Immature natural killer cell (primary cell): ENCODE data around the gene LGI4. TPM values are rescaled to one million over a fixed set of nuclear protein-coding genes. Genes with fewer than 3 reads are reported as not detected.
A peak's percentile ranks its signal among the peaks of the same experiment; 100 is the strongest.

ENCODE experiments used
- DNase-seq, 3 donors: peaks; one replicate each; pipeline ENCODE4 v3.0.0; 2022; ENCODE audit warnings: mixed read lengths in 1 of 3
- H3K27ac Mint-ChIP-seq, 6 donors: one replicate each; pipeline ENCODE4 v1.8.0; 2020; ENCODE audit warnings: mixed read lengths in 6 of 6, mild to moderate bottlenecking in 5 of 6, inconsistent platforms in 4 of 6, moderate library complexity in 3 of 6
- H3K27me3 Mint-ChIP-seq, 3 donors: one replicate each; pipeline ENCODE4 v1.8.0; 2020 to 2021; ENCODE audit warnings: low read depth in 3 of 3, mild to moderate bottlenecking in 3 of 3, mixed read lengths in 3 of 3, moderate library complexity in 3 of 3, inconsistent platforms in 1 of 3
- H3K36me3 Mint-ChIP-seq, 3 donors: one replicate each; pipeline ENCODE4 v1.8.0; 2020; ENCODE audit warnings: mixed read lengths in 3 of 3, inconsistent platforms in 2 of 3, mild to moderate bottlenecking in 2 of 3
- H3K4me1 Mint-ChIP-seq, 2 donors: one replicate each; pipeline ENCODE4 v1.8.0; 2020; ENCODE audit warnings: inconsistent platforms in 2 of 2, mild to moderate bottlenecking in 2 of 2, mixed read lengths in 2 of 2, moderate library complexity in 1 of 2
- H3K4me3 Mint-ChIP-seq, 5 donors: one replicate each; pipeline ENCODE4 v1.8.0; 2020; ENCODE audit warnings: mild to moderate bottlenecking in 5 of 5, mixed read lengths in 5 of 5, inconsistent platforms in 3 of 5, moderate library complexity in 3 of 5
- H3K9me3 Mint-ChIP-seq, 6 donors: one replicate each; pipeline ENCODE4 v1.8.0; 2020; ENCODE audit warnings: mild to moderate bottlenecking in 6 of 6, mixed read lengths in 6 of 6, inconsistent platforms in 4 of 6, moderate library complexity in 3 of 6
- polyA plus RNA-seq, 3 donors: library from polyadenylated mRNA; unstranded; fragments of 300-500 nt; fragmentation: Illumina TruSeq; gene quantifications; one replicate each; pipeline ENCODE4 v1.2.3, GENCODE V29; 2021

The LGI4 gene
- polyA plus RNA-seq, 3 donors from 2014 or later, result not detected

- peaks cover 0 to 2% (median 0%) of the 10 kb centered on the region in 3 donors for H3K27me3 Mint-ChIP-seq
- peak overlapping the region in 2 of 5 donors; percentile 10 to 17 for H3K4me3 Mint-ChIP-seq
- H3K9me3 Mint-ChIP-seq, result no peaks in the 10 kb centered on the region
- DNase-seq, result no peak
- peaks cover 35 to 47% of the 10 kb centered on the region in 2 donors for H3K4me1 Mint-ChIP-seq
- peaks cover 35 to 54% (median 41%) of the 10 kb centered on the region in 3 donors for H3K36me3 Mint-ChIP-seq
- peak overlapping the region; percentile 60 to 93 (median 84) for H3K27ac Mint-ChIP-seq
Observed at GRCh38 chr19:35167251-35168119, 32.6 kb upstream of the LGI4 start.

GRCh38 chr19:35166100-35167063, 31.5 kb upstream of the LGI4 start:
- Mint-ChIP-seq H3K9me3 (no peaks in the 10 kb centered on the region), H3K36me3 (peaks cover 44 to 65% (median 52%) of the 10 kb centered on the region in 3 donors), H3K27ac (peak overlapping the region; percentile 60 to 93 (median 84))

GRCh38 chr19:35165200-35166058, 30.6 kb upstream of the LGI4 start:
- peak overlapping the region in 5 of 6 donors; percentile 11 to 89 (median 75) for H3K27ac Mint-ChIP-seq
- no peaks in the 10 kb centered on the region for H3K9me3 Mint-ChIP-seq
- H3K36me3 Mint-ChIP-seq, result peaks cover 49 to 74% (median 62%) of the 10 kb centered on the region in 3 donors
- peaks cover 28 to 52% of the 10 kb centered on the region in 2 donors for H3K4me1 Mint-ChIP-seq
- H3K4me3 Mint-ChIP-seq, result no peak overlapping the region
- DNase-seq, result no peak
- peaks cover 0 to 4% (median 0%) of the 10 kb centered on the region in 3 donors for H3K27me3 Mint-ChIP-seq

More at GRCh38 chr19:35166100-35167063, 31.5 kb upstream of the LGI4 start:
- no peak for DNase-seq
- peaks cover 0 to 2% (median 0%) of the 10 kb centered on the region in 3 donors for H3K27me3 Mint-ChIP-seq
- peaks cover 28 to 45% of the 10 kb centered on the region in 2 donors for H3K4me1 Mint-ChIP-seq
- H3K4me3 Mint-ChIP-seq, result no peak overlapping the region

GRCh38 chr19:35164418-35164817, 29.6 kb upstream of the LGI4 start:
- no peak overlapping the region for H3K4me3 Mint-ChIP-seq
- no peaks in the 10 kb centered on the region for H3K9me3 Mint-ChIP-seq
- peaks cover 0 to 4% (median 0%) of the 10 kb centered on the region in 3 donors for H3K27me3 Mint-ChIP-seq
- H3K4me1 Mint-ChIP-seq, result peaks cover 29 to 56% of the 10 kb centered on the region in 2 donors
- peak overlapping the region; percentile 23 to 65 (median 38) for H3K27ac Mint-ChIP-seq
- peaks cover 51 to 76% (median 67%) of the 10 kb centered on the region in 3 donors for H3K36me3 Mint-ChIP-seq
- DNase-seq, result no peak

- Mint-ChIP-seq H3K36me3 (peaks cover 56 to 86% (median 76%) of the 10 kb centered on the region in 3 donors), H3K9me3 (no peaks in the 10 kb centered on the region), H3K27ac (peak overlapping the region in 4 of 6 donors; percentile 65 to 76 (median 70)), H3K4me1 (peaks cover 36 to 67% of the 10 kb centered on the region in 2 donors), H3K27me3 (peaks cover 0 to 2% (median 0%) of the 10 kb centered on the region in 3 donors), H3K4me3 (no peak overlapping the region)
- DNase-seq, result no peak
Observed at GRCh38 chr19:35162471-35163326, 27.8 kb upstream of the LGI4 start.

- Mint-ChIP-seq H3K36me3 (peaks cover 55 to 80% (median 71%) of the 10 kb centered on the region in 3 donors), H3K9me3 (no peaks in the 10 kb centered on the region), H3K27ac (peak overlapping the region in 2 of 6 donors; percentile 20 to 67), H3K4me1 (peaks cover 33 to 67% of the 10 kb centered on the region in 2 donors), H3K27me3 (peaks cover 0 to 2% (median under 1%) of the 10 kb centered on the region in 3 donors), H3K4me3 (peak overlapping the region in 1 of 5 donors; percentile 23)
- DNase-seq, result no peak
Observed at GRCh38 chr19:35161434-35161743, 26.5 kb upstream of the LGI4 start.

- Mint-ChIP-seq H3K36me3 (peaks cover 49 to 74% (median 68%) of the 10 kb centered on the region in 3 donors), H3K4me3 (peak overlapping the region in 1 of 5 donors; percentile 23), H3K27ac (peak overlapping the region in 3 of 6 donors; percentile 39 to 76 (median 67)), H3K4me1 (peaks cover 35 to 70% of the 10 kb centered on the region in 2 donors), H3K9me3 (no peaks in the 10 kb centered on the region), H3K27me3 (peaks cover 0 to 4% (median 2%) of the 10 kb centered on the region in 3 donors)
- no peak for DNase-seq
Observed at GRCh38 chr19:35160629-35161433, 26.0 kb upstream of the LGI4 start.

GRCh38 chr19:35159606-35160005, 24.7 kb upstream of the LGI4 start:
- H3K4me1 Mint-ChIP-seq, result peaks cover 44 to 76% of the 10 kb centered on the region in 2 donors
- H3K27ac Mint-ChIP-seq, result peak overlapping the region in 2 of 6 donors; percentile 40 to 66
- DNase-seq, result no peak
- no peaks in the 10 kb centered on the region for H3K9me3 Mint-ChIP-seq
- no peak overlapping the region for H3K4me3 Mint-ChIP-seq
- H3K27me3 Mint-ChIP-seq, result peaks cover 0 to 7% (median 2%) of the 10 kb centered on the region in 3 donors
- peaks cover 42 to 63% (median 57%) of the 10 kb centered on the region in 3 donors for H3K36me3 Mint-ChIP-seq

- H3K9me3 Mint-ChIP-seq, result no peaks in the 10 kb centered on the region
- H3K4me3 Mint-ChIP-seq, result peak overlapping the region in 1 of 5 donors; percentile 45
- H3K4me1 Mint-ChIP-seq, result peaks cover 54 to 76% of the 10 kb centered on the region in 2 donors
- no peak for DNase-seq
- peak overlapping the region in 2 of 6 donors; percentile 70 to 94 for H3K27ac Mint-ChIP-seq
- H3K27me3 Mint-ChIP-seq, result peaks cover 0 to 12% (median 3%) of the 10 kb centered on the region in 3 donors
- H3K36me3 Mint-ChIP-seq, result peaks cover 28 to 41% (median 40%) of the 10 kb centered on the region in 3 donors
Observed at GRCh38 chr19:35157431-35157830, 22.6 kb upstream of the LGI4 start.

- DNase-seq, result no peak
- H3K36me3 Mint-ChIP-seq, result peaks cover 22 to 34% (median 33%) of the 10 kb centered on the region in 3 donors
- no peaks in the 10 kb centered on the region for H3K9me3 Mint-ChIP-seq
- peak overlapping the region; percentile 91 to 99 (median 96) for H3K27ac Mint-ChIP-seq
- H3K27me3 Mint-ChIP-seq, result peaks cover 0 to 16% (median 3%) of the 10 kb centered on the region in 3 donors
- peak overlapping the region; percentile 90 to 99 (median 98) for H3K4me3 Mint-ChIP-seq
- H3K4me1 Mint-ChIP-seq, result peaks cover 53 to 70% of the 10 kb centered on the region in 2 donors
Observed at GRCh38 chr19:35156673-35157014, 21.8 kb upstream of the LGI4 start.

- Mint-ChIP-seq H3K4me3 (peak overlapping the region; percentile 90 to 99 (median 98)), H3K36me3 (peaks cover 16 to 28% (median 27%) of the 10 kb centered on the region in 3 donors), H3K27me3 (peaks cover 0 to 16% (median 4%) of the 10 kb centered on the region in 3 donors), H3K9me3 (no peaks in the 10 kb centered on the region), H3K4me1 (peaks cover 51 to 65% of the 10 kb centered on the region in 2 donors), H3K27ac (peak overlapping the region; percentile 91 to 99 (median 96))
- no peak for DNase-seq
Observed at GRCh38 chr19:35155981-35156672, 21.3 kb upstream of the LGI4 start.
